HK-2 (cell line): ENCODE data around the gene CDK5R1.

Experiments used
- DNase-seq: peaks from one replicate; pipeline ENCODE4 v3.0.0-alpha.2; 2018; ENCODE audit not compliant: unreplicated experiment

CDK5R1 gene

DNA sequence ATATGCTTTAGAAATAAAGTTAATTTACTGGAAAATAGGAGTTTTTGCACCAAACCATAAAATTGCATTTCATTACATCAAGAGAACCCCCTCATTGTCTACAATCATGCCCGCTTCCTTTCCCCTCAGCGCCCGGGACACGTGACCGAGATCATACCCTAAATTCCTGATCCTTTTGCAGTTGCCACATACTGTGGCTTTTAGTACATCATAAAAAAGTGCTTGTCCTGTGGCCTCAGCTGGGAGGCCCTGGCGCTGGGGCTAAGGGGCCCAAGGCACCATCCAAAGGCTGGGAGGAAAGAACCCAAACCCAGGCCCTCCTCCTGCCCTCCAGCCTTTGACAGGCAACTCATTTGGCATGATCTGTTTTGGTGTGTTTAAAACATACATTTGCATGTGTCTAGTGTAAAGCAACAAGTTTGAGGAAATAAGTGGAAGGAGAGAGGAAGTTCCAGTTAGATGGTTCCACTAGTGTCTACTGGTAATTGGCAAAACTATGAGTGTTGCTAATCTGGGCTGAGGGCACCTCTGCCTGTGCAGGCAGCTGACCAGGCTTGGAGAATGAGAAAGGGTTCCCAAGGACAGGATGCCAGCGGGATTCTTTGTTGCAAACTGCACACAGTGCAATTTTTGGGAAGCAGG is 6.0 kb downstream of the CDK5R1 start:
- no peak for DNase-seq

DNA sequence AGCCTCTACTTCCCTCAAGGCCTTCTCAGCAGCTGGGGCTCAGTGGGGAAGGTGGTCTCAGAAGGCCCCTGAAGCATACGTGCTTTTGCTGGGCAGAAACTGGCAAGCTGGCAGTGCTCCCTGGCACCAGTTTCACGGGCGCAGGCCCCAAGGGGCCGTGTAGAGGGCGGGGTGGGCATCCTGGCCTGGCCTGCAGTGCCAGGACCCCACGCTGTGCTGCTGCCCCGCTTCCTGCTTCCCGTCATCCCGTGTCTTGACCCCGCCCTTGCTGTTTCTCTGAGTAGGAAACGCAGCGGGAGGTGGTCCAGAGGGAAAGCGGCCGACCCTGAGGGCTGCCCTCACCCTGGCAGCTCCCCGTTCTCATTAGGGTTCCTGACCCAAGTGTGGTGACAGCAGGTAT is 6.8 kb downstream of the CDK5R1 start:
- no peak for DNase-seq

DNA sequence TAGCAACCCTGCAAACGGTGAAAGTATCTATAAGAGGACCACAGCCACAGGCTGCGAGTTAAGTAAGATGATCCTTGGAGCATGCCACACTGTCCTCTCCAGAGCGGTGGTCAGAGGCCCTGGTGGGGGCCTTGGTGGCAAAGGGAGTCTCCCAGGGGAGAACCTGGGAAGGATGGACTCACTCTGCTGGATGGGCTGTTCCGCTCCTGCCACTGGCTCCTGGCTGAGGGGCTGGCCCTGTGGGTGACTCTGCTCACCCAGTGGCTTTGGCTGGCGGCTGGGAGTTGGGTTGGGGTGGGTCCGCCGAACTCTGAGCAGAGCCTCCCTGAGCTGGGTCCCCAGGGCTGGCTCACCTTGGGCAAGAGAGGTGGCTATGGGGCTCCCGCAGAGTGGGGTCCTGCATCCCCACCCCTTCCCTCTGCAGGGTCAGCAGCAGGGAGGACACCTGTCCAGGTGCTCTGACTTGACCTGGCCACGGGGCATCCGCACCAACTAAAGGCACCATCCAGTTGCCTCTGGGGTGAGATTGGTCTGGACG is 7.3 kb downstream of the CDK5R1 start:
- no peak for DNase-seq

DNA sequence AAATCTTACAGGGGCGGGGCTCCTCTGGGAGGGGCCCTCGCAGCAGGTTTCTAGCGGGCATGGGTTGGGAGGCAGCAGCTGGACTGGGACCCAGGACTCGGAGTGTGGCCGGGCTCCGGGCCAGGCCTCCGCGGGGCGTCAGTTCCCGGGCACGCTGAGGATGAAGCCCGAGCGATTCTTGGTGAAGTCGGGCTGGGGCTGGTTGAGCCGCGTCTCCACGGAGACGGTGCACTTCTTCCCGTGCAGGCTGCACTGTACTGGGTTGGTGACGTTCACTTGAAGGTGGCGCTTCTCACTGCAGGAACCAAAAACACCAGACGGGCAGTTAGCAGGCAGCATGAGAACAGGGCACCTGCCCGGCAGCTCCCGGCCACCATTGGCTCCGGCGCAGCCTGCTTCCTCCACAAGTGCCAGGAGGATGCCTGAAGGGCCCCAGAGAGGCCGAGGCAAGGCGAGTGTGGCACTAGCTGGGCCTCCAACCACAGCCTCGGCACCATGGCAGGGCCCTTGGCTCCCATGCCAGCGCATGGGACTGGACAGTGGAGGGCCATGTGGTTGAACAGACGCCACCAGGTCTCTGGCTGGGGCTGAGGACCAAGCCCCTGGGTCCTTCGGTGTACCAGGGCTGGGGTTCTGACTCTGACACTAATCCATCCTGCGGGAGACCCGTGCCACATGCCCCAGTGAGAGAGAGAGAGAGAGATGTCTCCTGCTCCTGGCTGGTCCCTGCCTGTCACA is 8.0 kb downstream of the CDK5R1 start:
- no peak for DNase-seq

DNA sequence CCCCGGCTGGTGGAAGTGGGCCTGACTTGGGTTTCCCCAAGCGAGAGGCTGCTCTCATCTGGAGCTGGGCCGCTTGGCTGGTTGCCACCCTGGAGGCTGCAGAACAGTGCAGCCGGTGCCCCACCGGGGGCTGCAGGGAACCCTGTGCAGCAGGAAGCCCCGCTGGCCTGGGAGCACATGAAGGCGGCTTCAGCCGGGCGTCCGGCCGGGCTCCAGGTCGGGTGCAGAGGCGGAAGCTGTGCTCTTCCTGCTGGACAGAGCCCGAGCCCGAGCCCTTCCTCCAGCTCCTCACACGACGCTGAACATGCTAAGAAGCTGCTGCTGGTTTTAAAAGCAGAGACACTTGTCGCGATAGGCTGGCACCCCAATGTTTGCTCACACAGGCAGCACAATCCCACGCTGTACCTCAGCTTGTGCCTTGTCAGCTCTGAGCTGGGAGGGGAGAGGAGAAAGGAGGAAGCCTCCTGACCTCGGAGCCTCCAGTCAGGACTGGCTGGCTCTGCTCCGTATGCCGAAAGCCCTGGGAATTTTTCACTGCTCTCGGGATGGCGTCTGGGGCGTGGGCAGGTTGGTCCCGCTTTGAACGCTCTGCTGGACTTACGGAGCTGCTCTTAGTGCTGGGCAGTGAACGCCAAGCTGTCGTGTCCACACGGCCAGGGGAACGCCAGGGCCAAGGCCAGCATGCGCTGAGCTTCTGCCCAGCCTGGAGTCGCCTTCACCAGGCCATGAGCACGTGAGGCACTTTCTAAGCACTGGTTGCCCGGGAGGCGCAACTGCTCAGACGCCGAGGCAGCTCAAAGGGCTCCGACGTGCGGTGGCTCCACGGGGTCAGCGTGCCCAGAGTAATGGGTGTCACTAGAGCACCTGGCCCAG is 8.8 kb downstream of the CDK5R1 start:
- DNase-seq = no peak

DNA sequence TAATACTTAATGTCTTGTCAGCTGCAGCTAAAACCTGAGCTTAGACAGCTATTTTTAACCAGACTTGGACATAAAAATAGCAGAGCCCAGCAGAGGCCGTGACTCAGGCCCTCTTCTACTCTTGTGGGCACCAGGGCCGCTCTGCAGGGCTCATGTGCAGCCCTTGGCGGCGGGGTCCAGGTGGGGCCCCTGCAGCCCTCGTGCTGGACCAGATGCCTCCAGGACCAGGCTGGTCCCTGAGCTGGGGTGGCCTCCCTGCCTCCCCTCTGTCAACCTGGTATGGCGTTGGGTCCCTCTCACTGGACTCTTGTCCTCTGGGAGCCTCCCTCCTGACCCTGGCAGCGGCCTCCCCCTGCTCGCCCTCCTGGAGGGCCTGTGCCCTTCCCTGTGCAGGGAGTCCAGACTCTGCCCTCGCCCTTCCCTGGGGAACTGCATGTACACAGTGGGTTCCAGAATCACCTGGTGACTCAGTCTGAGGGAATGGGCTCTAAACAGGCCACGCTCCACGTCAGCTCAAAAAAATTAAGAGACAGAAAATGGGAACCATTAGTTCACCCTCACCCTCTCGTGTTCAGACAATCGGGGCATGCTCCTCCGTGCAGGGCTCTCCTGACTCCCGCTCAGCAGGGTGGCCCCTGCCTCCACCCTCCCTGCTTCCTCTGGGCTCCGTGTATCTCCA is 9.7 kb downstream of the CDK5R1 start:
- DNase-seq = peak; percentile 69

DNA sequence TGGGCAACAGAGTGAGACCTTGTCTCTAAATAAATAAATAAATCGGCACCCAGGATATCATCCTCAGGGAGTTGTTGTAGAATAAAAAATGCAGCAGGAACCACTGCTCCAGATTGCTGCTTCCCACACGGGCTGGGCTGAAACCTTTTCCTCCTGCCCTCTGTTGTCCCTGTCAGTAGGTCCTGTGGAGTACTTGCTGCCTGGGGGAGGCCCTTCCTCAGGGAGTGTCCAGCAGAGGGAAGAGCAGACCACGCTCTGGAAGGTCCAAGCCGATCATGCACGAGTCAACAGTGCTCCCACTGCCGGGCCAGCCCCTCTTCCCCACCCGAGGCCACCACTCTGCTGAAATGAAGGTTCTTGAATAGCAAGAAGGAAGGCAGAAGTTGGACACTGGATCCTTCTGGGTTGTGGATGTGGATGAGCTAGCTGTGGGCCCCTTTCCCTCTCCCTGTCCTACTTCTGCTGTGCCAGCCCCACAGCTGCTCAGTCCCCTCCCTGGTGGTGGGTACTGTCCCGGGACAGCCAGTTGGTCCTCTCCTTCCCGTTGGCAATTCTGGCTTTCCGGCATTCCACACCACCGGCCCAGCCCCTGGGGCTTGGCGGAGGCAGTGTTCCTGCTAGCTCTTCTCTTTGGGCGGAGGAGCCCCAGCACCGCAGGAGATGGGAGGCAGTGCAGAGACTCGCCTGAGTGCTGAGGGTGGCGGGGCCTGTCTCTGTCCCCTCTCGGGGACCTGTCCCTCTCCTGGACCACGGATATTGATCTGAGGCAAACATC is 10.8 kb downstream of the CDK5R1 start:
- no peak for DNase-seq

DNA sequence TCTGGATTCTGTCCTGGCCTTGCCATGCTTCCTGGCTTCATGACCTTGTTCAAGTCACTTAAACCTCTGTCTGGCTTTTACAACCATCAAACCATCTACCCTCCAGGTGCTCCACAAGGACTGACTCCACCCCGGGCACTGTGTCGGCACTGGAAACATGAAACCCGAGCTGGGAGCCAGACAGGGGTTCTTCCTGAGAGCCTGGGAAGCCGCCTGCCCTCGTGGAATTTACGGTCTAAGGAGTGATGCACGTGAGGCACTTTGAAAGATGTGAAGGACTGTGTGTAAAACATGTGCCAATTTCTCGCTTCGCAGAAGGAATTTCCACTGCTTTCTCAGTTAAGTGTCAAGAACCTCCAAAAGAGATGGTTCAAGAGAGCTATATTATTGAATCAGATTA is 11.6 kb downstream of the CDK5R1 start:
- DNase-seq = no peak

DNA sequence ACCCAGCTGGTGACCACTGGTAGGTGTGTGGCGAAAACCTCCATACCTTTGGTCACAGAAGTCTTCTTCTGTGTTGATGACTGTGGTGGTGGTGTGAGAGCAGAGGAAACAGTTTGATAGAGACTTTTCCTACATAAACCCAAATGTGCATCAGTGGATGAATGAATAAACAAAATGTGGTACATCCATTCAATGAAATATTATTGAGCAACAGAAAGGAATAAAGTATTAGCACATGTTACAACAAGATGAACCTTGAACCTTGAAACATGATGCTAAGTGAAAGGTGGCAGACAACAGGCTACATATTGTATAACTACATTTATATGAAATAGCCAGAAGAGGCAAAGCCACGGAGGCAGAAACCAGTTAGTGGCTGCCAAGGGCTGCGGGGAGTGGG is 15.2 kb downstream of the CDK5R1 start:
- DNase-seq = no peak

DNA sequence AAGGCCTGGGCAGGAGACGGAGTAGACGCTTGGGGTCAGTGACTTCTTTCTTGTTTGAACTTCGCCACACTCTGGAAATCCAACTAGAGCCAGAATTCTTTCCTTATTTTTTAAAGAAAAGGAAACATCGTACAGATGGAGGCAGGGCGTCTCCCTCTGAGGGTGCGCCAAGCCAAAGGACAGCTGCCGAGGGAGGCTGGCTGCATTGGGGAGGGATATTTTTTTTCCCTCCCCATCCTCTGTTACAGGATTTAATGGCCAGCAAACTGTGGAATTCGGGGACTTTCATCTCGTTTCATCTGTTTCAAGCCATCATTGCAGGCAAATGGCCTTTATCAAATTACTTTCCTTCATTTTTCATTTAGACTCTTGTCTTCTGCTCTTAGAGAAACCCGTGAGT is 15.9 kb downstream of the CDK5R1 start:
- no peak for DNase-seq

DNA sequence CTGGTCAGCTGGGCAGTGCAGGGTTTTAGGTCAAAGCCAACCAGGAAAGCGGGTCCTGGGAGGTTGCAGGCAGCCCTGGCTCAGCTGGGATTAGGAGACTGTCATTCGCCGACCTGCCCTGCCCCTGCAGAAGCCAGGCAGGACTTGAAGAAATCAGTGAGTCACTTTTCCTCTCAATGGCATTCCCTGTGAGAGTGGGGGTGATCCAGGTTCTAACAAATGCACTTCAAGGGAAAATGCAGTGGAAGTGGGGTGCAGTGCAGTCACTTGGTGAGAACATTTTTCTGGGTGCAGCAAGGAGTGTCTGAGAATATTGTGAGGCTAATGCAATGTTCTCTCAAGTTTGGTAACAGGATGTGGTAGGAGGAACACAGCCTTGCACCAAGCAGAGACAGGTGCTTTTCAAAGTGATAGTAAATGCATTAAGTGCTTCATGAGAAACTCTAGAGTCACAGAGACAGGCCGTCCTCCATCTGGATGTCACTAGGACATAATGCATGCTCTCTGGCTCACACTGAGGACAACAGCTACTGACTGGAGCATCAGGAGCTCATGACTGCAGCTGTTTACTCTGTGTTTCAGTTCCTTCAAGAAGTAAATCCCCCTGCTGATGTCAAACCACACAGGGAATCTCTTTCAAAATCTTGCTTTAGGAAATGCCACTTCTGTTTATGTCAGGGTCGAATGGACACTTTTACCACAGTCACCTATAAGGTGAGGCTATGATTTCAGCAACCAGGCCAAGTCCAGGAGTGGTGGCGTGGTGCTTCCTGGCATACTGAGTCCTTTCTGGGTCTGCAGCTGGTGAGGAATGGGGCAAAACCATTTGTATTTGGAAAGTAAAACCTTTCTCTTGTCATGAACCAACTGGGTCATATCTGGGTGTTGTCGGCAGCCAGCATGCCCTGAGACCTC is 16.7 kb downstream of the CDK5R1 start:
- DNase-seq = no peak

DNA sequence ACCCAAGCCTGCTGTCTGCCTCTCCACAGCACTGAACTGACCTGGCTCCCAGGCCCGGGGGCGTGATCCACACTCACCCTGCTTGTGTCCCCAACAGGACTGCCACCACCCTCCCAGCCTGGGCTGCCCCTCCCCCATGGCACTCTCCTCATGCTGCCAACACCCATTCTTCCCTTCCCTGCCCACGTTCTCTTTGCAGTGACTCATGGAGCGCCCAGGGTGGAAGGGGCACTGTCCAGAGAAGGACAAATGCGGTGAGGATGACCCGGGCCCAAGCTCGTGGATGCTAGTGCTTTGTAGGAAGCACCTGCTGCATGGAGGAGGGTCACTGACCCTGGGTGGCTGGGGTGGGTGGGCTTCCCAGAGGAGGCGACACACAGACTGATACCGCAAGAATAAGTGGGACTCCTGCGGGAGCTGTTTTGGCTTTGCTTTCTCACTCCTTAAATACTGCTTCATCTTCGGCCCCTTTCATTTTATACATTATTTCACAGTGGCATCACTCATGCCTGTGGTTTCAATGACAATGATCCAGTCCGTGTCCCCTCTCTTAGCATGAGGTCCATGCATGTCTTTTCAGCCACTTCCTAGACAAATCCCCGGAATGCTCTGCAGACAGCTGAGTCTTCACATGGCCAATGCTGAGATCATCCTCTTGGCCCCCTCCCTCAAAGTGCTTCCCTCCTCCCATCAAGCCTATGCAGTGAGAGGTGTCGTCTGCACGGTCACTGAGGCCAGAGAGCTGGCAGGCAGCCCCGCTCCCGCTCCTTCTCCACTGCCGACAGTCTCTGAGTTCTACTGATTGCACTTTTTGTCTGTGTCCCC is 17.6 kb downstream of the CDK5R1 start:
- no peak for DNase-seq

DNA sequence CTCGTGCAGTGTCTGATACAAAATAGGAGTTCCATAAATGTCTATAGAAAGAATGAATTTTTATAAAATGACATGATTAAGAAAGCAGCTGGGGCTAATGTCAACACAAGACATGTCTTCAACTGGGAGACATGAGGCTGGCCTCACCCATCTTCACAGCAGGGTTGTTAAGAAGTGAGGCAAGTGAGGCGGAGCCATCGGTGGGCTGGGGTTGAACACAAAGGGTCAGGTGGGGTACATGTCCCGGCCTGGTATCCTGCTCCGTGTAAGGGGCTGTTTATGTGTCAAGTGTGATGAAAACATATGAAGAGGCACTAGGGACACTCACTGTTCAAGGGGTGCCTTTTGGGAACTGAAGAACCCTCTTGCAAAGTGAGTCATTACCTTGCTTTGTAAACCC is 22.1 kb downstream of the CDK5R1 start:
- no peak for DNase-seq

DNA sequence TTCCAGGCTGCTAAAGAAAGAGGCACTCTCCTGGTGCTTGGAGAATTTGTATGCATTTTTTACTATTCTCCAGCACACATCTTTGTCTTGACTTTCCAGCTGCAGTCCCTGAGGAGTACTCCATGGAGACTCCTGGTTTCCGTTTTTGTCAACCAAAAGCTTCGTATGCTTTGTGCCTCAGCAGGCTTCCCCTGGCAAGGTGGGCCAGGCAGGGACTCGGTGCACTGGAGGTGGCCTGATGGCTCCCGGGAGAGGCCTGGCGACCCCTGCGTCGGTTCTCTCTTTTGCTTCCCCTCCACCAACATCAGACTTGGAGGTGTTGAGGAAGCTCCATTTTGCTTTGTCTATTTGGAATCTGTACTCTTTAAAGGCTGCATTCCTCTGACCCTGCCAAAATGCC is 23.7 kb downstream of the CDK5R1 start:
- no peak for DNase-seq

DNA sequence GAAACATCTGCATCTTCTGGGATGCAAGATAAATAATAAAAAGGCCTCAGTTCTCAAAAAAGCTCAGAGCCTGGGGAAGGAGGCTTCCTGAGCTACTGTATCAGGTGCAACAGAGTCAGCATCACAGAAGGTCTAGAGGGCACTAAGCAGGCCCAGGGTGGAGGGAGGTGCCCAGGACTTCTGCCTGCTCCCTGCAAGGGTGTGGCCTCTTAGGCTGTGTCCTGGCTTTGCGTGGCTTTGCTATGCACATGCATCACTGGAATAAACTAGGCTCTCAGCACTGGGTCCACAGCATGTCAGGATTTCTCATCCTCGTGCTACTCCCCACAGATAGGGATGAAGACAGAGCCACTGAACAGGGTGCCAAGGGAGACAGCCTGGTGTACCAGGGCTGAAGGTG is 25.5 kb downstream of the CDK5R1 start:
- no peak for DNase-seq

DNA sequence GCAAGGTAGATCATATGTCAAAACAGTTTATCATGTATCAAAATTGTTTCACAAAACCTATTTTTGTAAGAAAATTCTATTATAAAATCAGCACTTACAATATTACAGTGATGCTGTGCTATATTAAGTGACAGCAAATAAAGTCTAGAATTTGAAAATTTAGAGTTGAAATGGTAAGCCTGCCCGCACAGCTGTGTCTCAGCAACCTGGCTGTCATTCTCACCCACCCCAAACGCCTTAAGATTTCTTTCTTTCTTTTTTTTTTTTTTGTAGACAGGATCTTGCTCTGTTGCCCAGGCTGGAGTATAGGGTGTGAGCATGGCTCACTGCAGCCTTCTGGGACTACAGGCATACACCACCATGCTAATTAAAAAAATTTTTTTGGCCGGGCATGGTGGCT is 26.8 kb downstream of the CDK5R1 start:
- no peak for DNase-seq

DNA sequence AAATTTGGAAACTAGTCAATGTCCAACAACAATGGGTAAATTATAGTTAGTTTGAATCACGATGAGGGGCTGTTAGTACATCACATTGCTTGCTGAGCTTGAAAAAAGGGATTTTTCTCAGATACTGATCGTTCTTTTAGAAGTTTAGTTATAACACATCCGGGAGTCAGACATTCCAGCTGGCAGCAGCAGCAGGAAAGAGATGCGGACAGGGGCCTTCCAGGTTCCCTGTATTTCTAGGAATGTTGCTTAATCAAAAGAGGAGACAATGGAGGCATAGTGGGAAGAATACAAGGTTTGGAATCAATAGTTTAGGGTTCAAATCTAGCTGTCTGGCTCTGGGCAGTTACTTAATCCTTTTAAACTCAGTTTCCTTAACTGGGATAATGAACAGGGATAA is 27.8 kb downstream of the CDK5R1 start:
- DNase-seq = no peak

DNA sequence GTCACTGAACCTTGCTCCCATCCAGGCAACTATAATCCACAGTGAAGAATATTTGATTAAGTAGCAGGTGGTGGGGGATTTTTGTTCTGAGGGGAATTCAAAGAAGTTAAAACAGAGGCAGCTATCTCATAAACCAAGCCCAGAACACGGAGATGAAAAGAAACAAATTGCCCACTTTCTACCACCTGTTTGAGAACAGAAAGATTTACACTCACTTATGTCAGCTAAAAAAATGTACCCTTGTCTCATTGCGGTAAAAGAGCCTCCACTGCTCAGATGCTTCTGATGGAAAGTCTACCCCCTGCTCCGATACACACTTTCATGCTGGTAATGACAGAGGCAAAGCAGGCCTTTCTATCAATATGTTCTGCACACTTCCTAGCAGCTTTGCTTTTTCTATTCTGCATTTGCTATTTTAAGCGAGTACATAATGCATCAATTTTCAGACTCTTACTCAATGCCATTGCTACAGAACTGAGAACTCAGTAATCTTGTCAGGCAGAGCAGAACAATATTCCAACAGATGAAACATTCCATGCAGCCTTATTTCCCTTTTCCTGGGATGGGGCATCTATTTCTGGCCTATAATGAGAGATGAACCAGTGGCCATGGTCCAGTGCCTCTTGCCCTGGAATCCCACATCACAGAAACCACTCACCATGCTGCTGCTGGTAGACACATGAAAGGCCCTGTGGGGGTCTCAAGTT is 29.0 kb downstream of the CDK5R1 start:
- no peak for DNase-seq

DNA sequence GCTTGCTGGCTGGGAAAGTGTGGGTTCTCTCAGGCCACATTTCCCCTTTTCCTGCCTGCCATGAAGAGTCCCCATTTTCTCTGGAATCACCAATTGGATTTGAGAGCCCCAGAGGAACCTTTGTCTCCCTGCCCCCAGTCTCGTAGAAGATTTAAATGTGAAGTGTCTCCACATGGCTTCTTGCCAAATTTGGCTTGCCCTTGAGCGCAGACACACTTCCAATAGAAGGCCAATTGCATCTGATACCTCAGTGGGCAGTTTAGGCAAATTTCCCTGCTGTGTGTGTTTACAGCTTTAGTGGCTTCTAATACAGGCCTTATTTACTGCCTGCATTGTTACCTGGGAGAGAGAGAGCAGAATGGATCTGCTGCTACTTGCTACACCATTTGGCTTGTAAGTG is 29.7 kb downstream of the CDK5R1 start:
- no peak for DNase-seq
